ENCODE data around the gene WFDC2. TPM values are rescaled to one million over a fixed set of nuclear protein-coding genes. Genes with fewer than 3 reads are reported as not detected.

Gene WFDC2
- total and polyA plus RNA-seq, 2 of the 13 experiments (the other 11 are each of a cell fraction or from before 2014, with no cell fraction given), result 0.33 TPM; not detected in 1

DNA sequence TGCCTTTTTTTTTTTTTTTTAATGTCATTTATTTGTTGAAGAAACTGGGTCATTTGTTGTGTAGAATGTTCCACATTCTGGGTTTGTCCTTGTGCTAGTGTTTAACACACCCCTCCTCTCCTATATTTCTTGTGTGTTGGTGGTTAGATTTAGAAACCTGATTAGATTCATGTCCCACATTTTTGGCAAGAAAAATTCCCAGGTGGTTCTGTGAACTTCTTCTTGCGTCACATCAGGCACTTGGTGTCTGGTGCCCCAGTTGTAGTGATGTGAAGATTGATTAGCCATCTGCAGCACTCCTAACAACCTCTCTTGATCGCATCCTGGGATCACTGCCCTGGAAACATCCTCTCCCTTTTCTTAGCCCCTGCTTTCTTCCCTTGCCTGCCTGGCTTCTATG, 45.9 kb upstream of the WFDC2 start:
- Histone ChIP-seq H4K20me1 (ENCODE audit: insufficient read depth, low read length) (no peaks in the 10 kb centered on the region), H3K79me2 (ENCODE audit: insufficient read depth, low read length) (no peaks in the 10 kb centered on the region), H3K9ac (ENCODE audit: insufficient read depth, low read depth, low read length) (no peak overlapping the region), H3K4me2 (ENCODE audit: low read depth, low read length) (no peak overlapping the region), H3K27me3 (ENCODE audit: control insufficient read depth in 1 of 2, insufficient read depth in 2 of 2, low read length in 2 of 2) (no peaks in the 10 kb centered on the region), H3K9me3 (ENCODE audit: low read length) (no peaks in the 10 kb centered on the region), H3K4me3 (replicated peaks in 1 of 3; ENCODE audit: insufficient read depth in 1 of 3, low read depth in 2 of 3, low read length in 3 of 3) (no peak overlapping the region), H2AFZ (ENCODE audit: low read length) (no peak overlapping the region), H3K36me3 (replicated peaks in 1 of 2; ENCODE audit: control insufficient read depth in 1 of 2, insufficient read depth in 2 of 2, low read length in 2 of 2) (peaks cover 32 to 62% of the 10 kb centered on the region in 2 experiments), H3K4me1 (ENCODE audit: insufficient read depth, low read length) (0 out of 2 replicates have a peak, but pooled peaks cover 5% of the 10 kb centered on the region), H3K27ac (ENCODE audit: extremely low read length, insufficient read depth, low read length) (no peak overlapping the region)
- TF ChIP-seq, protein P1, sequence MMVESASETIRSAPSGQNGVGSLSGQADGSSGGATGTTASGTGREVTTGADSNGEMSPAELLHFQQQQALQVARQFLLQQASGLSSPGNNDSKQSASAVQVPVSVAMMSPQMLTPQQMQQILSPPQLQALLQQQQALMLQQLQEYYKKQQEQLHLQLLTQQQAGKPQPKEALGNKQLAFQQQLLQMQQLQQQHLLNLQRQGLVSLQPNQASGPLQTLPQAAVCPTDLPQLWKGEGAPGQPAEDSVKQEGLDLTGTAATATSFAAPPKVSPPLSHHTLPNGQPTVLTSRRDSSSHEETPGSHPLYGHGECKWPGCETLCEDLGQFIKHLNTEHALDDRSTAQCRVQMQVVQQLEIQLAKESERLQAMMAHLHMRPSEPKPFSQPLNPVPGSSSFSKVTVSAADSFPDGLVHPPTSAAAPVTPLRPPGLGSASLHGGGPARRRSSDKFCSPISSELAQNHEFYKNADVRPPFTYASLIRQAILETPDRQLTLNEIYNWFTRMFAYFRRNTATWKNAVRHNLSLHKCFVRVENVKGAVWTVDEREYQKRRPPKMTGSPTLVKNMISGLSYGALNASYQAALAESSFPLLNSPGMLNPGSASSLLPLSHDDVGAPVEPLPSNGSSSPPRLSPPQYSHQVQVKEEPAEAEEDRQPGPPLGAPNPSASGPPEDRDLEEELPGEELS (CRISPR knock-in tag; IDR thresholded peaks at IDR 0.05), result no peak
- TF ChIP-seq CEBPB (IDR thresholded peaks at IDR 0.05; ENCODE audit: borderline replicate concordance, low read depth, low read length), result peak; percentile 24; the same call in 1 of the 2 replicates
- WGBS (ENCODE audit: low lambda C conversion rate), result 98% methylated on average over 2 of the region's 2 CpGs
- intact Hi-C loops (cut with micrococcal nuclease; ENCODE audit: unreplicated experiment), result no loop called here
- no peak for DNase-seq (ENCODE audit: low spot score)
- FAIRE-seq, result no peak
- POLR2A ChIA-PET, result no interaction called here
- no peak for ATAC-seq
- CTCF ChIA-PET (ENCODE audit: low intra/inter-chr PET ratio, low total read pairs), result no interaction called here
- in situ Hi-C loops (cut with HindIII; ENCODE audit: extremely low pct_ligation_motif_present, low pct_unique_long_range_greater_than_20kb), result no loop called here
- BruUV-seq (replicated peaks), result no TSS peak

DNA sequence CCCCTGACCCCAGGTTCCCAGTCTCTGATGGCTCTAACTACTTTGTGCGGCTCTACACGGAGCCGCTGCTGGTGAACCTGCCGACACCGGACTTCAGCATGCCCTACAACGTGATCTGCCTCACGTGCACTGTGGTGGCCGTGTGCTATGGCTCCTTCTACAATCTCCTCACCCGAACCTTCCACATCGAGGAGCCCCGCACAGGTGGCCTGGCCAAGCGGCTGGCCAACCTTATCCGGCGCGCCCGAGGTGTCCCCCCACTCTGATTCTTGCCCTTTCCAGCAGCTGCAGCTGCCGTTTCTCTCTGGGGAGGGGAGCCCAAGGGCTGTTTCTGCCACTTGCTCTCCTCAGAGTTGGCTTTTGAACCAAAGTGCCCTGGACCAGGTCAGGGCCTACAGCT, 44.0 kb upstream of the WFDC2 start:
- Histone ChIP-seq H3K4me3 (replicated peaks in 1 of 3; ENCODE audit: insufficient read depth in 1 of 3, low read depth in 2 of 3, low read length in 3 of 3) (no peak overlapping the region), H3K9me3 (ENCODE audit: low read length) (no peaks in the 10 kb centered on the region), H3K27me3 (ENCODE audit: control insufficient read depth in 1 of 2, insufficient read depth in 2 of 2, low read length in 2 of 2) (no peaks in the 10 kb centered on the region), H3K27ac (ENCODE audit: extremely low read length, insufficient read depth, low read length) (no peak overlapping the region), H4K20me1 (ENCODE audit: insufficient read depth, low read length) (no peaks in the 10 kb centered on the region), H3K36me3 (replicated peaks in 1 of 2; ENCODE audit: control insufficient read depth in 1 of 2, insufficient read depth in 2 of 2, low read length in 2 of 2) (peaks cover 17 to 44% of the 10 kb centered on the region in 2 experiments), H3K4me1 (ENCODE audit: insufficient read depth, low read length) (0 out of 2 replicates have a peak, but pooled peaks cover 5% of the 10 kb centered on the region), H3K79me2 (ENCODE audit: insufficient read depth, low read length) (no peaks in the 10 kb centered on the region), H2AFZ (ENCODE audit: low read length) (no peak overlapping the region), H3K9ac (ENCODE audit: insufficient read depth, low read depth, low read length) (no peak overlapping the region), H3K4me2 (ENCODE audit: low read depth, low read length) (no peak overlapping the region)
- ChIA-PET CTCF (ENCODE audit: low intra/inter-chr PET ratio, low total read pairs) (no interaction called here), POLR2A (no interaction called here)
- ATAC-seq (no peak), FAIRE-seq (no peak), DNase-seq (ENCODE audit: low spot score) (no peak)
- TF ChIP-seq SP1 (IDR thresholded peaks at IDR 0.05) (no peak), SP1 (CRISPR knock-in tag; IDR thresholded peaks at IDR 0.05) (no peak), AGO2 (optimal IDR thresholded peaks at IDR 0.05; ENCODE audit: low read depth, low read length) (peak; percentile 68), ZNF484 (CRISPR knock-in tag; IDR thresholded peaks at IDR 0.05; ENCODE audit: borderline replicate concordance, low read depth) (no peak), SRSF4 (IDR thresholded peaks at IDR 0.05; ENCODE audit: low read depth, low read length, poor library complexity, severe bottlenecking) (no peak)
- TF ChIP-seq, protein P2, sequence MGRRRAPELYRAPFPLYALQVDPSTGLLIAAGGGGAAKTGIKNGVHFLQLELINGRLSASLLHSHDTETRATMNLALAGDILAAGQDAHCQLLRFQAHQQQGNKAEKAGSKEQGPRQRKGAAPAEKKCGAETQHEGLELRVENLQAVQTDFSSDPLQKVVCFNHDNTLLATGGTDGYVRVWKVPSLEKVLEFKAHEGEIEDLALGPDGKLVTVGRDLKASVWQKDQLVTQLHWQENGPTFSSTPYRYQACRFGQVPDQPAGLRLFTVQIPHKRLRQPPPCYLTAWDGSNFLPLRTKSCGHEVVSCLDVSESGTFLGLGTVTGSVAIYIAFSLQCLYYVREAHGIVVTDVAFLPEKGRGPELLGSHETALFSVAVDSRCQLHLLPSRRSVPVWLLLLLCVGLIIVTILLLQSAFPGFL (CRISPR knock-in tag; IDR thresholded peaks at IDR 0.05), result no peak
- 97% methylated on average over 17 of the region's 17 CpGs for WGBS (ENCODE audit: low lambda C conversion rate)
- no TSS peak for BruUV-seq (replicated peaks)
- intact Hi-C loops (cut with micrococcal nuclease; ENCODE audit: unreplicated experiment) (no loop called here), in situ Hi-C loops (cut with HindIII; ENCODE audit: extremely low pct_ligation_motif_present, low pct_unique_long_range_greater_than_20kb) (no loop called here)

Data from HepG2 (cell line).